Stomach (tissue), 9 donors: ENCODE results near the gene SPRYD3. TPM values are rescaled to one million over a fixed set of nuclear protein-coding genes. Genes with fewer than 3 reads are reported as not detected.

ENCODE experiments used
- DNase-seq, 2 donors: peaks; one replicate each; pipeline versions ENCODE4 v3.0.0 to v3.0.0-alpha.2; 2013 to 2019
- H3K27ac ChIP-seq, 5 donors: fragments of 200-600 bp in 4 of 5; sonication (generic) in 4 of 5; one replicate each; pipeline ENCODE4 v1.5.1; 2013 to 2019; ENCODE audit warnings: mild to moderate bottlenecking in 1 of 5, moderate library complexity in 1 of 5
- H3K27me3 ChIP-seq, 3 donors: fragments of 200-600 bp; sonication (generic); one replicate each; pipeline ENCODE4 v1.5.1; 2017 to 2019; ENCODE audit warnings: mixed run types in 1 of 3
- H3K36me3 ChIP-seq, 4 donors: fragments of 200-600 bp; sonication (generic); 1 replicate in 3 of 4; 2 replicates in 1 of 4; pipeline ENCODE4 v1.5.1; 2016 to 2019
- H3K4me1 ChIP-seq, 4 donors: fragments of 200-600 bp; sonication (generic); one replicate each; pipeline ENCODE4 v1.5.1; 2016 to 2019
- H3K4me3 ChIP-seq, 4 donors: fragments of 200-600 bp; sonication (generic) in 3 of 4; one replicate each; pipeline ENCODE4 v1.5.1; 2016 to 2019; ENCODE audit warnings: mild to moderate bottlenecking in 1 of 4
- H3K9me3 ChIP-seq, 4 donors: fragments of 200-600 bp; sonication (generic); one replicate each; pipeline ENCODE4 v1.5.1; 2016 to 2019
- EP300 ChIP-seq: sonication (generic); formaldehyde crosslinking; IDR thresholded peaks from one replicate; pipeline ENCODE4 v1.6.1; 2017; ENCODE audit warnings: antibody characterized with exemption
- POLR2A ChIP-seq, 4 donors: fragments of 450-650 bp; IDR thresholded peaks; one replicate each; pipeline ENCODE4 v1.6.1; 2016; ENCODE audit warnings: antibody characterized with exemption in 4 of 4, control low read depth in 2 of 4, mild to moderate bottlenecking in 1 of 4, moderate library complexity in 1 of 4
- POLR2AphosphoS5 ChIP-seq, 3 donors: sonication (generic); formaldehyde crosslinking; IDR thresholded peaks; one replicate each; pipeline ENCODE4 v1.6.1; 2016; ENCODE audit warnings: antibody characterized with exemption in 3 of 3
- WGBS, 5 donors: extraction: QIAGEN DNeasy Blood & Tissue Kit in 3 of 5; methylation state at CpG; one replicate each; pipeline versions ENCODE4 v1.1.5 to v1.1.7; 2013 to 2018; 5-methylcytosine and 5-hydroxymethylcytosine counted together
- intact Hi-C: fragments of 100-400 bp; cut with DNase I; formaldehyde crosslinking; loops from one replicate; pipeline ENCODE4 v1.15.1; 2023; ENCODE audit warnings: low total_unique reads
- polyA plus RNA-seq, 3 donors: library from polyadenylated mRNA; stranded (reverse); fragments of 200-250 nt; gene quantifications; one replicate each; pipeline ENCODE4 v1.2.3, GENCODE V29; 2013
- total RNA-seq, 5 donors: library from RNA; depleted of rRNA; stranded (reverse); fragments of >200 nt; gene quantifications; one replicate each; pipeline versions ENCODE4 v1.1.0 to v1.2.3, GENCODE V29; 2014 to 2016
- TF ChIP-seq, protein P1 (sequence below), 7 experiments: fragments of 450-650 bp in 4 of 7; fragments of 200-600 bp in 3 of 7; sonication (generic) in 3 of 7; IDR thresholded peaks; one replicate each; pipeline ENCODE4 v1.5.1; 2016 to 2019; ENCODE audit warnings: antibody characterized with exemption in 7 of 7, control low read depth in 2 of 7, mild to moderate bottlenecking in 1 of 7
- donor health status: healthy with polysubstance abuse.
- donor health status: Bipolar disorder and iron deficiency.
- donor health status: healthy.

SPRYD3 gene
- total and polyA plus RNA-seq, 8 donors = 17.8 to 99.8 (median 30.2) TPM

DNA sequence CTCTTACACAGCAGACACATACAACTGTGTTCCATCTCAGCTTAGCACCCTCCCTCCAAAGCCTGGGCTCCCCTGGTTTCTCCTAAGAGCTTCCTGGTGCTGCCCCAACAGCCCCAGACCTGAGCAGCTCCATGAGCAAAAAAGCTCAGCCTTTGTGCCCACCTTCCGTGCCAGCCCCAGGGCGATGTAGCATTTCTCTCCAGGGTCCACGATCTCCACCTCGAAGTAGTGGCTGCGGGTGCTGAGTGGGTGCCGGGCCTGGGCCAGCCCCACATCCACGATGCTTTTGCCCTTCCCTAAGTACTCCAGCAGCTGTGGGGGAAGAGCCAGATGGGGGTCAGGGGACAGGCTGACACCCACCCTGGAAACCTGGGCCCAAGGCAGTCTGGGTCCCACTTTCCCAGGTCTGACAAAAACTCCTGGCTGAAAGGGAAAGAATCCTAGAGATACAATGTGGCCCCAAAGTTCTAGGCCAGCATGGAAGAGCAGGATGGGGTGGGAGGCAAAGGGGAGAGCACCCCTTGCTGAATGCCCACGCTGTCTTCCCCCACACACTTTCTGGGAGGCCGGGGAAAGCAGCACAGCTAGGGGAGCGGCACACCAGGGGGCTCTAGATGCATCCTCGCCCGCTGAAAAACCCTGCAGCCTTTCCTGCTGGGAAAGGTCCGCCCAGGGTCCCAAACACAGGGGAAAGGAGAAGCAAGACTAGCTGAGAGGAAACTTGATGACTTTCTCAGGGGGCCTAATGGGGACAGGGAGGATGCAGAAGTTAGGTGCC lies 11.0 kb downstream of the SPRYD3 start:
- intact Hi-C loops = loop anchor here (5.0 kb wide), 2 partner anchors 34 to 129 kb away; partner anchors contain the start of gene SOAT2

DNA sequence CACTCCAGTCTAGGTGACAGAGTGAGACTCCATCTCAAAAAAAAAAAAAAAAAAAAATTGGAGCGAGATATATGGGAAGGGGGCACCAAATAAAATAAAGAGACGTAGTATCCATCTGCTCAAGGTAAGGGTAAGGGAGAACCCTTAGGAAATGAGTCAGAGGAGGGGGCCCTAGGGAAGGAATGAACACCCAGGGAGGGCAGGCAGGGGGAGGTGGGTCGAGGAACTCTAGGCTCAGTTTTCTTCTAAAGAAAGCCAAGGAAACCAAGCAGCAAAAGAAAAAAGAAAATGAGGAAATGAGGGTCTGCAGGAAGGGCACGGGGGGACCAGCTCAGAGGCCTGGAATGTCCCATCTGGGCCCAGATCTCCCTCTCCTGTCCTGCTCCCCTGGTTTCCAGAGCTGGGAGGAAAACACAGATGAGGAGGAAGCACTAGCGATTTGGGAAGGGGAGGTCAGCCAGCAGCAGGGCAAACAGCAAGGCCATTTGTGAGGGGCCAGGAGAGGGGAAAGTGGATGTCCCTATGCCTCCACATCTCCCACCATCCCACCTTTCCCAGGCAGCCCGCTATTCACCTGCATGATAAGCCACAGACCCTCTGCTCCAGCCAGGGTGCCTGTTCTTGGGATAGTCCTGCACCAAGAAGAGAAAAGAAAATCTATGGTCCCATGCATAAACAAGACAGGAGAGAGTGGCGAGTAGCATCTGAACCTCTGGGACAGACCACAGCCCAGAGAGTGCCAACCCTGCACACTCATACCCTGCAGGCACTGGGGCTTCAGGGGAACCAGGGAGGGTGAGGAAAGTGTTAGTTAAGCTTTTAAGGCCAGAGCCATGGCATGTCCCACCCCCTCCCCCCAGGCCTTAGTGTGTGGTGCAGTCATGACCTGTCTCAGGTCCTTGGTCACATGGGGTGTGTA lies 11.9 kb downstream of the SPRYD3 start:
- H3K36me3 ChIP-seq = peaks cover 36 to 100% (median 98%) of the 10 kb centered on the region in 4 donors
- intact Hi-C loops = loop anchor here (5.0 kb wide), 2 partner anchors 35 to 130 kb away; partner anchors contain the start of gene SOAT2
- DNase-seq = peak; percentile 11 to 16

More for the DNA sequence above, 11.0 kb downstream of the SPRYD3 start:
- TF ChIP-seq POLR2AphosphoS5 (IDR thresholded peaks at IDR 0.05) = no peak
- TF ChIP-seq EP300 = no peak
- TF ChIP-seq, protein P1, sequence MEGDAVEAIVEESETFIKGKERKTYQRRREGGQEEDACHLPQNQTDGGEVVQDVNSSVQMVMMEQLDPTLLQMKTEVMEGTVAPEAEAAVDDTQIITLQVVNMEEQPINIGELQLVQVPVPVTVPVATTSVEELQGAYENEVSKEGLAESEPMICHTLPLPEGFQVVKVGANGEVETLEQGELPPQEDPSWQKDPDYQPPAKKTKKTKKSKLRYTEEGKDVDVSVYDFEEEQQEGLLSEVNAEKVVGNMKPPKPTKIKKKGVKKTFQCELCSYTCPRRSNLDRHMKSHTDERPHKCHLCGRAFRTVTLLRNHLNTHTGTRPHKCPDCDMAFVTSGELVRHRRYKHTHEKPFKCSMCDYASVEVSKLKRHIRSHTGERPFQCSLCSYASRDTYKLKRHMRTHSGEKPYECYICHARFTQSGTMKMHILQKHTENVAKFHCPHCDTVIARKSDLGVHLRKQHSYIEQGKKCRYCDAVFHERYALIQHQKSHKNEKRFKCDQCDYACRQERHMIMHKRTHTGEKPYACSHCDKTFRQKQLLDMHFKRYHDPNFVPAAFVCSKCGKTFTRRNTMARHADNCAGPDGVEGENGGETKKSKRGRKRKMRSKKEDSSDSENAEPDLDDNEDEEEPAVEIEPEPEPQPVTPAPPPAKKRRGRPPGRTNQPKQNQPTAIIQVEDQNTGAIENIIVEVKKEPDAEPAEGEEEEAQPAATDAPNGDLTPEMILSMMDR (IDR thresholded peaks at IDR 0.05) = no peak
- no peak for TF ChIP-seq POLR2A (IDR thresholded peaks at IDR 0.05)
- no peaks in the 10 kb centered on the region for H3K27me3 ChIP-seq
- DNase-seq = no peak
- H3K9me3 ChIP-seq = no peaks in the 10 kb centered on the region
- H3K4me1 ChIP-seq = peaks cover 38 to 86% (median 60%) of the 10 kb centered on the region in 4 donors
- WGBS, 5 donors = 86 to 91% (median 91%) methylated on average over 13 of the region's 13 CpGs
- no peak overlapping the region for H3K4me3 ChIP-seq
- H3K27ac ChIP-seq = peak overlapping the region in 4 of 5 donors; percentile 4 to 81 (median 50)
- H3K36me3 ChIP-seq = peaks cover 35 to 100% (median 98%) of the 10 kb centered on the region in 4 donors

GRCh38 chr12:53065975-53066931 lies 12.9 kb downstream of the SPRYD3 start:
- Histone ChIP-seq H3K4me1 (peaks cover 34 to 86% (median 60%) of the 10 kb centered on the region in 4 donors), H3K36me3 (peaks cover 44 to 100% (median 95%) of the 10 kb centered on the region in 4 donors), H3K27me3 (no peaks in the 10 kb centered on the region), H3K27ac (peak overlapping the region; percentile 1 to 81 (median 69)), H3K4me3 (no peak overlapping the region), H3K9me3 (no peaks in the 10 kb centered on the region)
- intact Hi-C loops = loop anchor here (5.0 kb wide), 2 partner anchors 36 to 131 kb away; partner anchors contain the start of gene SOAT2
- TF ChIP-seq, protein P1 (IDR thresholded peaks at IDR 0.05) = peak in 6 of 7 experiments; percentile 7 to 92 (median 86)
- TF ChIP-seq POLR2A (IDR thresholded peaks at IDR 0.05) = no peak
- peak in 2 of 3 donors; percentile 45 to 80 for TF ChIP-seq POLR2AphosphoS5 (IDR thresholded peaks at IDR 0.05)
- 38 to 45% (median 42%) methylated on average over 24 of the region's 24 CpGs for WGBS, 5 donors
- DNase-seq = peak; percentile 84 to 93

More for the DNA sequence above, 11.9 kb downstream of the SPRYD3 start:
- Histone ChIP-seq H3K4me3 (no peak overlapping the region), H3K9me3 (no peaks in the 10 kb centered on the region), H3K27me3 (no peaks in the 10 kb centered on the region), H3K27ac (peak overlapping the region in 3 of 5 donors; percentile 52 to 81 (median 67)), H3K4me1 (peaks cover 34 to 86% (median 60%) of the 10 kb centered on the region in 4 donors)
- WGBS, 5 donors = 73 to 85% (median 79%) methylated on average over 7 of the region's 7 CpGs
- no peak for TF ChIP-seq POLR2A (IDR thresholded peaks at IDR 0.05)
- no peak for TF ChIP-seq POLR2AphosphoS5 (IDR thresholded peaks at IDR 0.05)
- no peak for TF ChIP-seq EP300
- TF ChIP-seq, protein P1 (IDR thresholded peaks at IDR 0.05) = no peak
